ENCODE data around the gene TM4SF20.
"Not testable (repeated sequence)": the region's sequence is repeated elsewhere in the genome, so short reads cannot be mapped to it uniquely, and the experiment has no call there.

The TM4SF20 gene

GRCh38 chr2:227386630-227387029 lies 7.5 kb upstream of the TM4SF20 start:
- Histone ChIP-seq H3K9me3 (ENCODE audit: control insufficient read depth in 5 of 5, low read length in 5 of 5) (peaks cover 0 to 5% (median 0%) of the 10 kb centered on the region in 5 donors), H3K27ac (ENCODE audit: low read depth, low read length) (no peak overlapping the region), H3K27me3 (ENCODE audit: control insufficient read depth in 5 of 5, insufficient read depth in 4 of 5, low read length in 5 of 5) (no peaks in the 10 kb centered on the region), H3K9ac (ENCODE audit: low read length in 5 of 5) (no peak overlapping the region), H3K4me3 (ENCODE audit: low read depth in 1 of 5, low read length in 5 of 5) (no peak overlapping the region), H3K36me3 (ENCODE audit: control insufficient read depth in 5 of 5, insufficient read depth in 5 of 5, low read length in 5 of 5) (no peaks in the 10 kb centered on the region), H3K4me1 (ENCODE audit: control insufficient read depth in 5 of 5, insufficient read depth in 5 of 5, low read length in 5 of 5) (peaks cover 0 to 2% (median 0%) of the 10 kb centered on the region in 5 donors)

GRCh38 chr2:227383686-227384085 lies 4.6 kb upstream of the TM4SF20 start:
- H3K36me3 ChIP-seq (ENCODE audit: control insufficient read depth in 5 of 5, insufficient read depth in 5 of 5, low read length in 5 of 5) = no peaks in the 10 kb centered on the region
- H3K4me3 ChIP-seq (ENCODE audit: low read depth in 1 of 5, low read length in 5 of 5) = no peak overlapping the region
- H3K9ac ChIP-seq (ENCODE audit: low read length in 5 of 5) = no peak overlapping the region
- no peaks in the 10 kb centered on the region for H3K27me3 ChIP-seq (ENCODE audit: control insufficient read depth in 5 of 5, insufficient read depth in 4 of 5, low read length in 5 of 5)
- peaks cover 0 to 2% (median 0%) of the 10 kb centered on the region in 5 donors for H3K4me1 ChIP-seq (ENCODE audit: control insufficient read depth in 5 of 5, insufficient read depth in 5 of 5, low read length in 5 of 5)
- peaks cover 0 to 4% (median 0%) of the 10 kb centered on the region in 5 donors for H3K9me3 ChIP-seq (ENCODE audit: control insufficient read depth in 5 of 5, low read length in 5 of 5)
- no peak overlapping the region for H3K27ac ChIP-seq (ENCODE audit: low read depth, low read length)

GRCh38 chr2:227382241-227382835 lies 3.2 kb upstream of the TM4SF20 start:
- not testable (repeated sequence) for H3K9ac ChIP-seq (ENCODE audit: low read length in 5 of 5); H3K4me3 ChIP-seq (ENCODE audit: low read depth in 1 of 5, low read length in 5 of 5); H3K9me3 ChIP-seq (ENCODE audit: control insufficient read depth in 5 of 5, low read length in 5 of 5); H3K4me1 ChIP-seq (ENCODE audit: control insufficient read depth in 5 of 5, insufficient read depth in 5 of 5, low read length in 5 of 5); H3K36me3 ChIP-seq (ENCODE audit: control insufficient read depth in 5 of 5, insufficient read depth in 5 of 5, low read length in 5 of 5); H3K27ac ChIP-seq (ENCODE audit: low read depth, low read length); H3K27me3 ChIP-seq (ENCODE audit: control insufficient read depth in 5 of 5, insufficient read depth in 4 of 5, low read length in 5 of 5)

- no peak overlapping the region for H3K9ac ChIP-seq (ENCODE audit: low read length in 5 of 5)
- H3K9me3 ChIP-seq (ENCODE audit: control insufficient read depth in 5 of 5, low read length in 5 of 5) = no peaks in the 10 kb centered on the region
- no peaks in the 10 kb centered on the region for H3K27me3 ChIP-seq (ENCODE audit: control insufficient read depth in 5 of 5, insufficient read depth in 4 of 5, low read length in 5 of 5)
- no peaks in the 10 kb centered on the region for H3K4me1 ChIP-seq (ENCODE audit: control insufficient read depth in 5 of 5, insufficient read depth in 5 of 5, low read length in 5 of 5)
- H3K36me3 ChIP-seq (ENCODE audit: control insufficient read depth in 5 of 5, insufficient read depth in 5 of 5, low read length in 5 of 5) = no peaks in the 10 kb centered on the region
- H3K27ac ChIP-seq (ENCODE audit: low read depth, low read length) = no peak overlapping the region
- no peak overlapping the region for H3K4me3 ChIP-seq (ENCODE audit: low read depth in 1 of 5, low read length in 5 of 5)
Observed at GRCh38 chr2:227378371-227378782, 729 bp downstream of the TM4SF20 start.

GRCh38 chr2:227377467-227378351 lies 1.4 kb downstream of the TM4SF20 start:
- H3K36me3 ChIP-seq (ENCODE audit: control insufficient read depth in 5 of 5, insufficient read depth in 5 of 5, low read length in 5 of 5) = no peaks in the 10 kb centered on the region
- H3K27me3 ChIP-seq (ENCODE audit: control insufficient read depth in 5 of 5, insufficient read depth in 4 of 5, low read length in 5 of 5) = no peaks in the 10 kb centered on the region
- H3K4me1 ChIP-seq (ENCODE audit: control insufficient read depth in 5 of 5, insufficient read depth in 5 of 5, low read length in 5 of 5) = no peaks in the 10 kb centered on the region
- no peak overlapping the region for H3K27ac ChIP-seq (ENCODE audit: low read depth, low read length)
- no peak overlapping the region for H3K4me3 ChIP-seq (ENCODE audit: low read depth in 1 of 5, low read length in 5 of 5)
- no peaks in the 10 kb centered on the region for H3K9me3 ChIP-seq (ENCODE audit: control insufficient read depth in 5 of 5, low read length in 5 of 5)
- no peak overlapping the region for H3K9ac ChIP-seq (ENCODE audit: low read length in 5 of 5)

- Histone ChIP-seq H3K4me3 (ENCODE audit: low read depth in 1 of 5, low read length in 5 of 5) (no peak overlapping the region), H3K27ac (ENCODE audit: low read depth, low read length) (no peak overlapping the region), H3K27me3 (ENCODE audit: control insufficient read depth in 5 of 5, insufficient read depth in 4 of 5, low read length in 5 of 5) (no peaks in the 10 kb centered on the region), H3K9ac (ENCODE audit: low read length in 5 of 5) (no peak overlapping the region), H3K36me3 (ENCODE audit: control insufficient read depth in 5 of 5, insufficient read depth in 5 of 5, low read length in 5 of 5) (no peaks in the 10 kb centered on the region), H3K9me3 (ENCODE audit: control insufficient read depth in 5 of 5, low read length in 5 of 5) (no peaks in the 10 kb centered on the region), H3K4me1 (ENCODE audit: control insufficient read depth in 5 of 5, insufficient read depth in 5 of 5, low read length in 5 of 5) (no peaks in the 10 kb centered on the region)
Observed at GRCh38 chr2:227376656-227377396, 2.3 kb downstream of the TM4SF20 start.

GRCh38 chr2:227374158-227374557 lies 4.9 kb downstream of the TM4SF20 start:
- no peak overlapping the region for H3K4me3 ChIP-seq (ENCODE audit: low read depth in 1 of 5, low read length in 5 of 5)
- H3K4me1 ChIP-seq (ENCODE audit: control insufficient read depth in 5 of 5, insufficient read depth in 5 of 5, low read length in 5 of 5) = peaks cover 0 to 7% (median 2%) of the 10 kb centered on the region in 5 donors
- no peaks in the 10 kb centered on the region for H3K27me3 ChIP-seq (ENCODE audit: control insufficient read depth in 5 of 5, insufficient read depth in 4 of 5, low read length in 5 of 5)
- no peak overlapping the region for H3K27ac ChIP-seq (ENCODE audit: low read depth, low read length)
- H3K9me3 ChIP-seq (ENCODE audit: control insufficient read depth in 5 of 5, low read length in 5 of 5) = no peaks in the 10 kb centered on the region
- no peak overlapping the region for H3K9ac ChIP-seq (ENCODE audit: low read length in 5 of 5)
- H3K36me3 ChIP-seq (ENCODE audit: control insufficient read depth in 5 of 5, insufficient read depth in 5 of 5, low read length in 5 of 5) = no peaks in the 10 kb centered on the region

GRCh38 chr2:227373389-227373788 lies 5.7 kb downstream of the TM4SF20 start:
- H3K27ac ChIP-seq (ENCODE audit: low read depth, low read length) = no peak overlapping the region
- H3K4me1 ChIP-seq (ENCODE audit: control insufficient read depth in 5 of 5, insufficient read depth in 5 of 5, low read length in 5 of 5) = peaks cover 0 to 7% (median 2%) of the 10 kb centered on the region in 5 donors
- no peaks in the 10 kb centered on the region for H3K9me3 ChIP-seq (ENCODE audit: control insufficient read depth in 5 of 5, low read length in 5 of 5)
- no peaks in the 10 kb centered on the region for H3K27me3 ChIP-seq (ENCODE audit: control insufficient read depth in 5 of 5, insufficient read depth in 4 of 5, low read length in 5 of 5)
- no peak overlapping the region for H3K4me3 ChIP-seq (ENCODE audit: low read depth in 1 of 5, low read length in 5 of 5)
- H3K9ac ChIP-seq (ENCODE audit: low read length in 5 of 5) = no peak overlapping the region
- no peaks in the 10 kb centered on the region for H3K36me3 ChIP-seq (ENCODE audit: control insufficient read depth in 5 of 5, insufficient read depth in 5 of 5, low read length in 5 of 5)

GRCh38 chr2:227370791-227371312 lies 8.3 kb downstream of the TM4SF20 start:
- Histone ChIP-seq H3K4me3 (ENCODE audit: low read depth in 1 of 5, low read length in 5 of 5) (no peak overlapping the region), H3K9me3 (ENCODE audit: control insufficient read depth in 5 of 5, low read length in 5 of 5) (no peaks in the 10 kb centered on the region), H3K9ac (ENCODE audit: low read length in 5 of 5) (no peak overlapping the region), H3K4me1 (ENCODE audit: control insufficient read depth in 5 of 5, insufficient read depth in 5 of 5, low read length in 5 of 5) (peaks cover 0 to 15% (median 11%) of the 10 kb centered on the region in 5 donors), H3K27me3 (ENCODE audit: control insufficient read depth in 5 of 5, insufficient read depth in 4 of 5, low read length in 5 of 5) (no peaks in the 10 kb centered on the region), H3K36me3 (ENCODE audit: control insufficient read depth in 5 of 5, insufficient read depth in 5 of 5, low read length in 5 of 5) (no peaks in the 10 kb centered on the region), H3K27ac (ENCODE audit: low read depth, low read length) (no peak overlapping the region)

All from subcutaneous abdominal adipose tissue (tissue), 5 donors.